AG04450 (cell line): ENCODE results near the gene TRIOBP. TPM values are rescaled to one million over a fixed set of nuclear protein-coding genes. Genes with fewer than 3 reads are reported as not detected.

Experiments used
- CTCF ChIA-PET: fragments of 300-600, 350-600 bp; formaldehyde crosslinking; extraction: SDS; loops from one replicate; lab custom pipeline; 2022; ENCODE audit warnings: antibody characterized with exemption, inconsistent platforms; lab: Charles Lee
- POLR2A ChIA-PET: fragments of 350-600 bp; formaldehyde crosslinking; extraction: SDS; loops from one replicate; lab custom pipeline; 2021; ENCODE audit warnings: antibody characterized with exemption, inconsistent platforms; lab: Yijun Ruan, JAX
- DNase-seq: peaks from one replicate; pipeline ENCODE4 v3.0.0-alpha.2; 2011; ENCODE audit warnings: low read depth, low spot score
- H3K27ac ChIP-seq: one replicate; pipeline ENCODE4 v1.5.1; 2012; ENCODE audit warnings: low read depth, low read length, control low read depth
- H3K27me3 ChIP-seq: one replicate; pipeline ENCODE4 v1.6.0; 2012; ENCODE audit warnings: low read length; ENCODE audit not compliant: control insufficient read depth, insufficient read depth
- H3K4me3 ChIP-seq: 2 replicates; pipeline ENCODE4 v1.5.1; 2011; ENCODE audit warnings: mild to moderate bottlenecking, low read depth, low read length, control low read depth
- H3K9me3 ChIP-seq: 2 replicates; pipeline ENCODE4 v1.5.1; 2012; ENCODE audit warnings: low read length; ENCODE audit not compliant: control insufficient read depth, insufficient read depth
- CTCF ChIP-seq: IDR thresholded peaks from 2 replicates; pipeline ENCODE4 v1.5.1; 2011; ENCODE audit warnings: low read depth, low read length, control low read depth, inconsistent platforms
- polyA plus RNA-seq: library from polyadenylated mRNA; depleted of rRNA; stranded (reverse); fragments of >200 nt; gene quantifications from 2 replicates; pipeline ENCODE4 v1.2.3, GENCODE V29; 2011

Gene TRIOBP
- polyA plus RNA-seq, 1 experiment, result 37.0 TPM

DNA sequence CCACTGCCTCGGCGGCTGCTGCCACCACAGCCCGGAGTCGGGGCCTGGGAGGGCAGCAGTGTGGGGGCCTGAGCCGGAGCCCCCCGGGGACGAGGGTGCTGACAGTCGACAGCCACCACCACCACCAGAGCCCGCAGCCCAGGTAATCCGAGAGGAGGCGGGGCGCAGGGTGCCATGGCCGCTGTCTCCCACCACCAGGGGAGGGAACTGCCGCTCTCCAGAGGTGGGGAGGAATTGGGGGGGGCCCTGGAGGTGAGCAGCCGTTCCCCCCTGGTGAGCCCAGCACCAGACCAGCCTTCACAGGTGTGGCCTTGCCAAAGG, 12.6 kb downstream of the TRIOBP start:
- TF ChIP-seq CTCF, result no peak
- POLR2A ChIA-PET, result no interaction called here
- DNase-seq, result no peak
- Histone ChIP-seq H3K4me3 (no peak overlapping the region), H3K27me3 (no peaks in the 10 kb centered on the region), H3K9me3 (peaks cover 6% of the 10 kb centered on the region; the same call in 1 of the 2 replicates), H3K27ac (no peak overlapping the region)
- CTCF ChIA-PET, result no interaction called here

DNA sequence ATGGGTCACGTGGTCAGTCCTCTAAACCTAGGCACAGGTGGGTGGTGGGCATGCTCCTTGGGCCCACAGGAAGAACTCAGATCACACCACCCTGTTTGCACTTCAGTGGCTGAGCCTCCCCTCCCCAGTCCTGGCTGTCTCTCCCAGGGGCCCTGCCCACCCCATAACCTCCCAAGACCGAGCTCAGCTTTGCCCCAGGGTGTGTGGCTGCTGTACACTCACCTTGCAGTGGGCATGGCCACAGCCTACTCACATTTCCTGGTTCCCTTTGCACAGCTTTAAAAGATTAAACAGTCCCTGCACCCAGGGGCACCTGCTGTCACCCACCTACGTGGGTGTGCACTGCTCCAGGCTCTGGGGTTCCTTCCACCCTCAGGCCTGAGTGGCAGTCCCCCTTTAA, 13.8 kb downstream of the TRIOBP start:
- Histone ChIP-seq H3K9me3 (peaks cover 6% of the 10 kb centered on the region; the same call in 1 of the 2 replicates), H3K27ac (no peak overlapping the region), H3K27me3 (no peaks in the 10 kb centered on the region), H3K4me3 (no peak overlapping the region)
- no peak for TF ChIP-seq CTCF
- POLR2A ChIA-PET, result interaction anchor here (1.4 kb wide), 1 partner anchor 69 kb away, joined by 3 read pairs; no protein-coding TSS in a partner anchor
- CTCF ChIA-PET, result no interaction called here
- DNase-seq, result no peak

DNA sequence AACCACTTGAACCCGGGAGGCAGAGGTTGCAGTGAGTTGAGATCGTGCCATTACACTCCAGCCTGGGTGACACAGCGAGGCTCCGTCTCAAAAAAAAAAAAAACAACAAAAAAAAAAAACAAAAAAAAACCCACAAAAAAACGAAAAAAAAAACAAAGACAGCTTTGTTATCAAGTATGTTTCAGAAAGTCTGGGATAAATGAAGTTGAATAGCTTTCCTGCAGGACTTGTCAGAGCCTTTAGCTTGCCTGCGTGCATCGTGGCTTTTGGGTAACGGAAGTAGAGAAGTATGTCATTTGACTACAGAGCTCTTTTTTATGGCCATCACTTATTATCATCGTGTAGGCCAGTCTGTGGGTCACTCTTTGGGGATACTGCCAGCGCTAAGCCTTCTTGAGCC, 14.6 kb downstream of the TRIOBP start:
- no peak for TF ChIP-seq CTCF
- Histone ChIP-seq H3K27ac (no peak overlapping the region), H3K9me3 (peaks cover 6% of the 10 kb centered on the region; the same call in 1 of the 2 replicates), H3K27me3 (no peaks in the 10 kb centered on the region), H3K4me3 (no peak overlapping the region)
- DNase-seq, result no peak
- POLR2A ChIA-PET, result interaction anchor here (1.4 kb wide), 1 partner anchor 69 kb away, joined by 3 read pairs; no protein-coding TSS in a partner anchor
- CTCF ChIA-PET, result no interaction called here

- POLR2A ChIA-PET, result no interaction called here
- CTCF ChIA-PET, result interaction anchor here (1.5 kb wide), 1 partner anchor 17 kb away, joined by 5 read pairs; no protein-coding TSS in a partner anchor
- H3K9me3 ChIP-seq, result peaks cover 6% of the 10 kb centered on the region; the same call in 1 of the 2 replicates
- no peak for TF ChIP-seq CTCF
- H3K27me3 ChIP-seq, result no peaks in the 10 kb centered on the region
- H3K27ac ChIP-seq, result no peak overlapping the region
- no peak overlapping the region for H3K4me3 ChIP-seq
- DNase-seq, result no peak
These were observed 16.9 kb downstream of the TRIOBP start for GRCh38 chr22:37713761-37714160.

GRCh38 chr22:37714634-37715033, 17.8 kb downstream of the TRIOBP start:
- Histone ChIP-seq H3K9me3 (no peaks in the 10 kb centered on the region; the same call in 1 of the 2 replicates), H3K27ac (no peak overlapping the region), H3K4me3 (no peak overlapping the region), H3K27me3 (no peaks in the 10 kb centered on the region)
- no peak for TF ChIP-seq CTCF
- POLR2A ChIA-PET, result no interaction called here
- no peak for DNase-seq
- CTCF ChIA-PET, result interaction anchor here (1.5 to 2.3 kb wide), 2 partner anchors 17 to 71 kb away, joined by 5 read pairs; no protein-coding TSS in a partner anchor
